Naive thymus-derived CD8-positive, alpha-beta T cell (primary cell): ENCODE results near the gene CNTNAP2. TPM values are rescaled to one million over a fixed set of nuclear protein-coding genes. Genes with fewer than 3 reads are reported as not detected.

Source experiments
- ATAC-seq, 2 donors: fragments of 150-1000 bp; cut with Tn5 transposase in 1 of 2; sonication (Bioruptor Pico), chemical (Tn5 transposase) in 1 of 2; 1 replicate in 1 of 2; 2 replicates in 1 of 2; pipeline ENCODE4 v1.10.0; 2021; ENCODE audit warnings: mild to moderate bottlenecking in 2 of 2, moderate library complexity in 2 of 2
- POLR2A ChIA-PET: fragments of 350-600 bp; sonication (Branson Sonifier 250); formaldehyde crosslinking; loops from one replicate; lab custom pipeline; 2021; ENCODE audit warnings: antibody characterized with exemption; lab: Charles Lee
- DNase-seq, 10 donors: peaks; one replicate each; pipeline versions ENCODE4 v3.0.0 to v3.0.0-alpha.2; 2020 to 2022
- H3K27ac Mint-ChIP-seq, 10 donors: one replicate each; pipeline ENCODE4 v1.8.0; 2020 to 2022; ENCODE audit warnings: mild to moderate bottlenecking in 10 of 10, mixed read lengths in 10 of 10, moderate library complexity in 4 of 10, inconsistent platforms in 1 of 10
- H3K27me3 Mint-ChIP-seq, 5 donors: one replicate each; pipeline ENCODE4 v1.8.0; 2021 to 2022; ENCODE audit warnings: mixed read lengths in 5 of 5
- H3K36me3 Mint-ChIP-seq, 3 donors: one replicate each; pipeline ENCODE4 v1.8.0; 2020 to 2022; ENCODE audit warnings: mixed read lengths in 3 of 3, mild to moderate bottlenecking in 2 of 3, inconsistent platforms in 1 of 3
- H3K4me1 Mint-ChIP-seq, 4 donors: one replicate each; pipeline ENCODE4 v1.8.0; 2021 to 2022; ENCODE audit warnings: mixed read lengths in 4 of 4
- H3K4me3 Mint-ChIP-seq, 10 donors: one replicate each; pipeline ENCODE4 v1.8.0; 2020 to 2022; ENCODE audit warnings: mild to moderate bottlenecking in 10 of 10, mixed read lengths in 10 of 10, moderate library complexity in 6 of 10, inconsistent platforms in 1 of 10
- H3K9me3 Mint-ChIP-seq, 9 donors: one replicate each; pipeline ENCODE4 v1.8.0; 2020 to 2022; ENCODE audit warnings: mixed read lengths in 9 of 9, mild to moderate bottlenecking in 3 of 9, inconsistent platforms in 1 of 9, moderate library complexity in 1 of 9
- polyA plus RNA-seq, 3 donors: library from polyadenylated mRNA; unstranded; fragments of 300-500 nt; fragmentation: Illumina TruSeq; gene quantifications; one replicate each; pipeline ENCODE4 v1.2.3, GENCODE V29; 2021
- total RNA-seq, 8 experiments: library from RNA in 2 of 8; stranded (reverse) in 2 of 8; gene quantifications; one replicate each; pipeline ENCODE4 v1.2.3 and lab custom pipeline; 2021 to 2026

Gene CNTNAP2
- total and polyA plus RNA-seq, 5 experiments from 2014 or later, result 0.12 to 1.5 (median 0.71) TPM; not detected in 1

DNA sequence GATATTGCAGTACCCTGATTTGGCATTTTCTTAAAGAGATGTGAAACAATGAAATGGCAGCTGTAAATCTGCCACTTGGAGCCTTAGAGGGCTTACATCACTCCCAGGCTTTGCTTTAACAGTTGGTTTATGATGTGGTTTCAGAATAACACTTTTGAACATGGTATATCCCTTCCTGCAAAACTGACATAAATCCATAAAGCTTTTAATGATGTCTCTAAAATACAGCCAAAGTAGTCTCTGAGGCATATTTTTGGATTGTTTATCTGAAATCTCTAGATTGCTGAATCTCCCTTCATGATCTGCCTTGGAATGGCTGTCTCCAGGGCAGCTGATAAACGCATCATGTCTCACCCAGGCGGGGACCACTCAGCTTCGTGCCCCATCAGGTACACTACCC, 2096.1 kb downstream of the CNTNAP2 start:
- H3K4me3 Mint-ChIP-seq, result no peak overlapping the region

DNA sequence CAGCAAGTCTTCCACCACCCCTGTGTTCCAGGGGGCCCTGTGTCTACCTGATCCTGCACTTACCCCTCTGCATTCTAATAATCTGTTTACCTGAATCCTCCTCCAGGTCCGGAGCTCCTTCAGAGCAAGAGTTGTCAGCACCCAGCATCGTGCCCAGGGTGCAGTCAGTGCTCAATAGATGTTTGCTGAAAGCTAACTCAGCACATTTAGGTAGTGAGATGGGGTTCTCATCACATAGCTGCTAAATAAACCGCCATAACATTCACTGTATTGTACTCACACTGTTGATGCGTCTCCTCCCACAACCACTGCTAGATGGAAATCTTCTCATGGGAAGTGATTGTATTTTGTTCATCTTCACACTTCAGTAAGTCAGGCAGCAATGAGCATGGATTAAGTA, 2097.5 kb downstream of the CNTNAP2 start:
- Mint-ChIP-seq H3K9me3 (peaks cover 0 to 12% (median 4%) of the 10 kb centered on the region in 9 donors), H3K4me3 (no peak overlapping the region), H3K4me1 (no peaks in the 10 kb centered on the region), H3K27me3 (peaks cover 6 to 24% (median 20%) of the 10 kb centered on the region in 5 donors), H3K27ac (no peak overlapping the region), H3K36me3 (no peaks in the 10 kb centered on the region)
- ATAC-seq (no peak), DNase-seq (no peak)
- POLR2A ChIA-PET, result no interaction called here

More for the DNA sequence above, 2096.1 kb downstream of the CNTNAP2 start:
- Mint-ChIP-seq H3K36me3 (no peaks in the 10 kb centered on the region), H3K4me1 (no peaks in the 10 kb centered on the region), H3K27ac (no peak overlapping the region), H3K27me3 (peaks cover 6 to 28% (median 23%) of the 10 kb centered on the region in 5 donors), H3K9me3 (peaks cover 0 to 12% (median 4%) of the 10 kb centered on the region in 9 donors)
- POLR2A ChIA-PET, result no interaction called here
- DNase-seq (no peak), ATAC-seq (no peak)

DNA sequence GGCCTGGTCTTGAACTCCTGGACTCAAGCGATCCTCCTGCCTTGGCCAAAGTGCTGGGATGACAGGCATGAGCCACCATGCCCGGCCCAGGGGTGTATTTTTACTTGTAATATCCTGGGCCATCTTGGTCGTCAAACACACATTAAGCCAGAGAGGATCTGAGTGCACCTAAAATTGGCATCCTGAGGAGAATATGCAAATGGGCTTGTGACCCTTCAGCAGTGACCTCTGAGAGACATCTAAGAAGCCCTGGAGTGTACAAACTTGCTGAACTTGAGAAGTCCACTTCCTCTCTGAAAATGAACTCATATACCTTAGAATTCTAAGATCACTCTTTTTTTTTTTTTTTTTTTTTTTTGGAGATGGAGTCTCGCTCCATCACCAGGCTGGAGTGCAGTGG, 2102.0 kb downstream of the CNTNAP2 start:
- Mint-ChIP-seq H3K4me1 (no peaks in the 10 kb centered on the region), H3K27ac (no peak overlapping the region), H3K4me3 (no peak overlapping the region), H3K27me3 (peaks cover 0 to 11% (median 9%) of the 10 kb centered on the region in 5 donors), H3K9me3 (peaks cover 0 to 12% (median 5%) of the 10 kb centered on the region in 9 donors), H3K36me3 (no peaks in the 10 kb centered on the region)
- POLR2A ChIA-PET, result no interaction called here
- DNase-seq (no peak), ATAC-seq (no peak)

DNA sequence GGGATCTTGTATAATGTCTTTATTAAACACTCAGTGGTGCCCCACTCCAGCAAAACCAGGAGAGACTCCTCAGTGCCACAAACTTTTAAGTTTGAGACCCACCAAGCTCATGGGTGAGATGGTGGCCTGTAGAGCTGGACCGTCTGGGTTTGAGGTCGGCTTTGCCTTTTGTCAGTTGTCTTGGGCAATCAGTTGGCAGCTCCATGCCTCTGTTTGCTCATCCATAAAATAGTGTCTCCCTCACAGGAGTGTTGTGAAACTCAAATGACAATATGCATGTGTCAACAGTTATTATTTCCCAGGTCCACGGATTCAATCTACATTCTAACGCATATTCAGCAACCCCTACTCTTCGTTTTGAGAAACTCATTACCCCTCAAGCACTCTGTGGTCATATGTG, 2106.1 kb downstream of the CNTNAP2 start:
- ATAC-seq (no peak), DNase-seq (no peak)
- POLR2A ChIA-PET, result no interaction called here
- H3K27ac Mint-ChIP-seq, result no peak overlapping the region
- no peak overlapping the region for H3K4me3 Mint-ChIP-seq
- H3K9me3 Mint-ChIP-seq, result peaks cover 0 to 12% (median 0%) of the 10 kb centered on the region in 9 donors
- H3K27me3 Mint-ChIP-seq, result peaks cover 0 to 22% (median 5%) of the 10 kb centered on the region in 5 donors
- H3K4me1 Mint-ChIP-seq, result no peaks in the 10 kb centered on the region
- peaks cover 0 to 6% (median 0%) of the 10 kb centered on the region in 3 donors for H3K36me3 Mint-ChIP-seq

DNA sequence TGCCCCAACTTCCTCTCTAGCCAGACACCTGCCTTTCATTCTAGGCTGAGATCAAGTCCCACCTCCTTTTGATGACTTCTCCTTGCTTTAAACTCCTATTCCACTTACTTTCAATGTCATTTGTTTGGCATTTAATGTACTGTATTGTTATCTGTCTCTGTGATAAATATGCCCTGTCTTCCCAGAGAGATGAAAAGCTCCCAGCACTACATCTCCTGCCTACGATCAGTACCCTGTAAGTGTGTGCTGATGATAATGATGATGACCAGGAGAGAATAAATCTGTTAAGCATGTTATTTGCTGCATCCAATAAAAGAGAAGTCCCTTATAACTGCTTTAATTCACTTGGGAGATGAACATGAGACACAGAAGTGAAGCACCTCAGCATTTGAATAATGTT, 2106.6 kb downstream of the CNTNAP2 start:
- DNase-seq (no peak), ATAC-seq (no peak)
- POLR2A ChIA-PET, result no interaction called here
- Mint-ChIP-seq H3K27me3 (peaks cover 0 to 22% (median 5%) of the 10 kb centered on the region in 5 donors), H3K27ac (no peak overlapping the region), H3K9me3 (peaks cover 0 to 12% (median 0%) of the 10 kb centered on the region in 9 donors), H3K4me3 (no peak overlapping the region), H3K4me1 (no peaks in the 10 kb centered on the region), H3K36me3 (peaks cover 0 to 6% (median 0%) of the 10 kb centered on the region in 3 donors)

DNA sequence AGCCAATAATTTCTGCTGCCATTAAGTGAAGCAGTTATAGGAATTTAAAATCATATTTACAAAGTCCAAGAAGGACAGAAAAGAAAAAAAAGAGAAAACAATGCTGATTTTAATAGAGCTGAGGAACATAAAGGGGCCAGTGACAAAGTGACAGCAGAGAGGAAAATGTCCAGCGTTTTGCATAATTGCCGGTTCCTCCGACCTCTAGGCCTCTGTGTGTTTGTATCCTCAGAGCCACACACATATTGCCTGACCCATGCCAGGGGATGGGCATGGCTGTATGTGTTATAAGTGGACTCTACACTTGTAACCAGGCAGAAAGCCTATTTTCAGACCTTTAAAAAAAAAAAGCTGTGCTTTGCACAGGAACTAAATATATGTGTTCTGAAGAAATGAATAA, 2107.1 kb downstream of the CNTNAP2 start:
- Mint-ChIP-seq H3K4me1 (no peaks in the 10 kb centered on the region), H3K27me3 (peaks cover 0 to 22% (median 5%) of the 10 kb centered on the region in 5 donors), H3K27ac (no peak overlapping the region), H3K36me3 (peaks cover 0 to 6% (median 0%) of the 10 kb centered on the region in 3 donors), H3K9me3 (peaks cover 0 to 12% (median 0%) of the 10 kb centered on the region in 9 donors), H3K4me3 (no peak overlapping the region)
- no peak for DNase-seq
- ATAC-seq, result no peak
- POLR2A ChIA-PET, result no interaction called here

DNA sequence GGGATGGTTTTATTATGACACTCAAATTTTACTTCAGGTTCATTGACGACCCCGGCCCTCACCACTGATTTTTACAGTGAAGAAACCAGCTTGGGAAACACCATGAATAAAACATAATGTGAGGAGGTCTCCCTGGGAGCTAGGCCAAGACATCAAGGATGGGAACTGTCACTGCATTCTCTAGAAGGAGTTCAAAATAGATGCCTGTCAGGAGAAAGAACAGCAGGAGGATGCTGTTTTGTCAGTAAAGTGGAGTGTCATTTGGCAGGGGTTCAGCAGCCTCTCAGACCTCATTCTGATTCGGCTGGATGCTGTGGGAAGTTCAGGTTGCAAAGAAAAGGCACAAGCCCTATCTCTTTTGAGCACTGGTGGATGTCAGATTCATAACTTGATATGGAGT, 2113.7 kb downstream of the CNTNAP2 start:
- ATAC-seq, result no peak

DNA sequence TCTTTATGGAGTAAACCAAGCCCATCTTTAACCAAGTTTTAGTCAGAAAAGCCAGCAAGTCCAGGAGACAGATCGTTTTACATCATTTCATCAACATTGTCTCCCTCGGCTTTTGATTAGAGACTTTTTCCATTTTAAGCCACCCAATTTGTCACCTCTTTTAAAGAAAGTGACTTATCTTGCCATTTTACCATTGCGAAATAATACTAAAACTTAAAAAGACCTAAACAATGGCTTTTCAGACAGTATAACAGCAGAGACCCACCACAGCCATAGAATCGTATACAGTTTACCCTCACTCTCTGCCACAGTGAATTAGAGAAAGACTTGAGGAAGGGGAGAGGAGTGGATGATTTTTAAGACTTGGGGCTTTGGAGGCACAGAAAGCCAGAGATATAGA, 2114.3 kb downstream of the CNTNAP2 start:
- ATAC-seq (no peak), DNase-seq (no peak)
- Mint-ChIP-seq H3K4me1 (no peaks in the 10 kb centered on the region), H3K27ac (no peak overlapping the region), H3K27me3 (peaks cover 0 to 22% (median 5%) of the 10 kb centered on the region in 5 donors), H3K9me3 (peaks cover 0 to 3% (median 0%) of the 10 kb centered on the region in 9 donors), H3K36me3 (no peaks in the 10 kb centered on the region), H3K4me3 (no peak overlapping the region)
- POLR2A ChIA-PET, result no interaction called here

More for the DNA sequence above, 2113.7 kb downstream of the CNTNAP2 start:
- Mint-ChIP-seq H3K9me3 (peaks cover 0 to 3% (median 0%) of the 10 kb centered on the region in 9 donors), H3K4me3 (no peak overlapping the region), H3K36me3 (no peaks in the 10 kb centered on the region), H3K27ac (no peak overlapping the region), H3K27me3 (peaks cover 0 to 25% (median 5%) of the 10 kb centered on the region in 5 donors), H3K4me1 (no peaks in the 10 kb centered on the region)
- DNase-seq, result no peak
- POLR2A ChIA-PET, result no interaction called here

DNA sequence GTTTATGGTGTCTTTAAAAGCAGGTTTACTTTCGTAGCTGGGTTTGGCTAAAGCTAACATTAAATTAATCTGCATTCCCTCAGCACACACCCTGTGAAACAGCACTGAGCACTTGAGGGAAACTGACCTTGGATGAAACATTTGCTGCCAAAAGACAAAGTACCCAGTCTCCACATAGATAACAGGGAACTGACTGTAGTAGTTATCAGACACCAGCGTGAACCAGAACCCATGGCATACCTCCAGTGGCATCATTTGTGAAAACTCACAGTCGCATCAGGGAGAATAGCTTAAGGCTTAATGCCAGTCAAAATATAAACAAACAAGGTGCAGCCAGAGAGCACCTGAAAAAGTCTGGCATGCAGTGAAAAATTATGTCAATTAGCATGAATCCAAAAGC, 2116.2 kb downstream of the CNTNAP2 start:
- Mint-ChIP-seq H3K27ac (no peak overlapping the region), H3K27me3 (peaks cover 2 to 13% (median 4%) of the 10 kb centered on the region in 5 donors), H3K4me3 (no peak overlapping the region), H3K36me3 (no peaks in the 10 kb centered on the region), H3K9me3 (no peaks in the 10 kb centered on the region), H3K4me1 (no peaks in the 10 kb centered on the region)
- no peak for ATAC-seq
- POLR2A ChIA-PET, result no interaction called here
- DNase-seq, result no peak

DNA sequence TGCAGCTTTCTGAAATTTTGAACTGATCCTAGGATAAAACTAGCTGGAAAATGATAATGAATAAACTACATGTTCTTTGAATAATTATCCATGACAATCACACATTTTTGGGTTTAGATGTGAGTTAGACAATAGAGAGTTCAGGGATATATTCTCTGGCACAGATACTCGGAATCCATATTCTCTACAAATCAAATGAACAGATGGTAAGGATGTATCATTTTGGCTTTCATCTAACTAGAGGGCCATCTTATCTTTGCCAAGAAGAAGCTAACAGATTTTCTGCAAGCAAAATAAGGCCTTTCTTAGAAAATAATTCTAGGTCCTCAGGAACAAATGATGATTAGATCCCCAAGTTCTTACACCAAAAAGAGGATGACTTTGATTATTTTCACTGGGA, 2118.1 kb downstream of the CNTNAP2 start:
- Mint-ChIP-seq H3K27ac (no peak overlapping the region), H3K27me3 (peaks cover 4 to 13% (median 6%) of the 10 kb centered on the region in 5 donors), H3K36me3 (no peaks in the 10 kb centered on the region), H3K9me3 (no peaks in the 10 kb centered on the region), H3K4me3 (no peak overlapping the region), H3K4me1 (no peaks in the 10 kb centered on the region)
- no peak for DNase-seq
- ATAC-seq, result no peak
- POLR2A ChIA-PET, result no interaction called here

DNA sequence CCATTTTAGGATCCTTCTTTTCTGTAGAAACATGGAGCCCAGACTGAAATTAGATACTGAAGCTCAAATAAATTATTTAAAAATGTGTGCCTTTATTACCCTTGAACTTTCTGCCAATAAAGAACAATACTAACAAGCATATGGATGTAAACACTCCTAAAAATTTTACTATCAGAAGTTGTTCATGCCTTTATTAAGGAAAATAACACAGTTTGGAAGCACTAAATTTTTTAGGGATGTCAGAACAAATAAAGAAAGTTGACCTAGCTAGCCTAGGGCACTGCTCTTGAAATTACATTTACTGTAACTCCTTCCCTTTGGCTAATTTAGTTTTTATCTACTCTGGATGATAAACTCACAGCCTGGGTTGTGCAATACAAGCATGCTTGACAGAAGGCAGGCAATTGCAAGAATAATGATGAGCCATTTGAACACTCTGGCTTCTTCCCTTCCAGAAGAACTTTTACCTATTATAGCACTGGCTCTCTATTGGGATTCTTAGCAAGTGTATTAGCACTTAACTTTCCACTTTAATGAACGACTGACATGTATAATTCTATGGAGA, 2122.2 kb downstream of the CNTNAP2 start:
- no peaks in the 10 kb centered on the region for H3K36me3 Mint-ChIP-seq
- no peak overlapping the region for H3K27ac Mint-ChIP-seq
- no peak overlapping the region for H3K4me3 Mint-ChIP-seq
- H3K4me1 Mint-ChIP-seq, result peaks cover 0 to 6% (median 5%) of the 10 kb centered on the region in 4 donors
- H3K27me3 Mint-ChIP-seq, result peaks cover 21 to 52% (median 27%) of the 10 kb centered on the region in 5 donors
- ATAC-seq (no peak), DNase-seq (no peak)
- no peaks in the 10 kb centered on the region for H3K9me3 Mint-ChIP-seq
- POLR2A ChIA-PET, result no interaction called here

DNA sequence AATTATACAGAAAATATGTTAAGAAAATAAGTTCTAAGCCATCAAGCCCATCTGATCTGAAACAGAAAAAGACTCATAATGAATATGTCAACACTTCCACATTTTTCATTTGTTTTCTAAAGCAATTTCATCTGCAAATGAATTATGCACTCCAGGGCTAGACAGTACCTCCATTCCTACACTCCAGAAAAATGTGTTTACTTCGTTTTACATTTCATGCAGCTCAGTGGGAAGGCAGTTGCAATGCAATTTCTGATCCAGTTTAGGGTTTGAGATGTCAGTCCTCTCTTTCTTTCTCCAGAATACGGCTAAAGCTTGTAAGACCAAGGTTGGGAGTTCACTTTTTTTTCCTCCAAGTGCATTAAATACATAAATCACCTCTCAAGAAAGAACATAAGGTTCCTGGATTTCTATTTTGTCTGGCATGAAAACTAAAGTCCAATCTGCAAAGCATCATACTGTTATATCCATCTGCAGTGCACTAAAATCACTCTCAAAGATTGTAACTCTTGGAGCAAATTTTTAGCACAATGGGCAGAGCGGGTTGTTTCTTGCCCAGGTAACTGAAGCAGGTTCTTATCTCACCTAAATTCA, 2125.2 kb downstream of the CNTNAP2 start:
- H3K36me3 Mint-ChIP-seq, result no peaks in the 10 kb centered on the region
- H3K27me3 Mint-ChIP-seq, result peaks cover 21 to 61% (median 32%) of the 10 kb centered on the region in 5 donors
- H3K4me3 Mint-ChIP-seq, result no peak overlapping the region
- DNase-seq (no peak), ATAC-seq (no peak)
- POLR2A ChIA-PET, result no interaction called here
- no peaks in the 10 kb centered on the region for H3K9me3 Mint-ChIP-seq
- H3K4me1 Mint-ChIP-seq, result peaks cover 0 to 6% (median 5%) of the 10 kb centered on the region in 4 donors
- H3K27ac Mint-ChIP-seq, result no peak overlapping the region

DNA sequence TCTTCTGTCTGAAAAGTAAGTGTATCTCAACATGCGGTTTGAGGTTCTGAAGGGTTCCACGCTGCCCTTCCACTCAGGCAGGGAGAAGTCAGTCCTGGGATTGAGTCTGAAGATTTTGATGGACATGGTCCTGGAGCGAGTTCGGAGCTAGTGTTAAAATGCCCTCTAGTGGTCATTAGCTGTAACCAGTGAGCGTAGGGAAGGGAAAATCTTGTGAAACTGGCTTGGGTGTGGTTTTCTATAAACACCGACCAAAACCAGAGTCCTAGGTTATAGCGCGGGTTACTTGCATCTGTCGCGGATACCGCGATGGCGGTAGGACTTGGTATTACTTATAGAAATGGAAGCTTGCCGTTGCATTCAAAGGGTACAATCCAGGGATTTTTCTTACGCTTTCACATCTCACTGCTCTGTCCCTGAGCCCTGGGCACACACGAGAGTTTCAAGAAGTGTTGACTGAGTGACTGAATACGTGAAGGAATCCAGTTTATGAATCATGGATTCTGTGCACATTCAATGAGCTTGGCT, 2125.8 kb downstream of the CNTNAP2 start:
- POLR2A ChIA-PET, result no interaction called here
- Mint-ChIP-seq H3K9me3 (no peaks in the 10 kb centered on the region), H3K27ac (no peak overlapping the region), H3K36me3 (no peaks in the 10 kb centered on the region), H3K4me3 (no peak overlapping the region), H3K4me1 (peaks cover 0 to 6% (median 5%) of the 10 kb centered on the region in 4 donors), H3K27me3 (peaks cover 17 to 61% (median 30%) of the 10 kb centered on the region in 5 donors)
- DNase-seq (no peak), ATAC-seq (no peak)
